Spleen (tissue), 11 donors: Measurements from ENCODE around the gene TPM2. TPM values are rescaled to one million over a fixed set of nuclear protein-coding genes. Genes with fewer than 3 reads are reported as not detected.
A peak's percentile ranks its signal among the peaks of the same experiment; 100 is the strongest.

Experiments used
- DNase-seq: peaks from one replicate; pipeline ENCODE4 v3.0.0-alpha.2; 2020
- H3K27ac ChIP-seq, 8 donors: fragments of 200-600 bp; sonication (generic) in 7 of 8; 1 replicate in 4 of 8; 2 replicates in 4 of 8; pipeline versions ENCODE4 v1.5.0 to v1.8.0; 2016 to 2021; ENCODE audit warnings: inconsistent platforms in 4 of 8, mild to moderate bottlenecking in 4 of 8, moderate library complexity in 1 of 8
- H3K27me3 ChIP-seq, 7 donors: fragments of 200-600 bp; sonication (generic) in 6 of 7; replicated peaks in 1 of 7; 1 replicate in 4 of 7; 2 replicates in 3 of 7; pipeline versions ENCODE4 v1.5.0 to v1.8.0; 2016 to 2021; ENCODE audit warnings: inconsistent platforms in 3 of 7, mild to moderate bottlenecking in 1 of 7
- H3K36me3 ChIP-seq, 6 donors: fragments of 200-600 bp; sonication (generic) in 5 of 6; 1 replicate in 4 of 6; 2 replicates in 2 of 6; pipeline versions ENCODE4 v1.5.0 to v1.8.0; 2016 to 2021; ENCODE audit warnings: inconsistent platforms in 2 of 6
- H3K4me1 ChIP-seq, 6 donors: fragments of 200-600 bp; sonication (generic) in 5 of 6; 1 replicate in 3 of 6; 2 replicates in 3 of 6; pipeline versions ENCODE4 v1.5.0 to v1.8.0; 2016 to 2021; ENCODE audit warnings: inconsistent platforms in 3 of 6
- H3K4me3 ChIP-seq, 8 donors: fragments of 200-600 bp; sonication (generic) in 7 of 8; 1 replicate in 4 of 8; 2 replicates in 4 of 8; pipeline versions ENCODE4 v1.5.0 to v1.8.0; 2016 to 2021; ENCODE audit warnings: inconsistent platforms in 4 of 8, mild to moderate bottlenecking in 4 of 8, moderate library complexity in 2 of 8
- H3K9me3 ChIP-seq, 8 donors: fragments of 200-600 bp; sonication (generic) in 7 of 8; 1 replicate in 4 of 8; 2 replicates in 4 of 8; pipeline versions ENCODE4 v1.5.0 to v1.8.0; 2016 to 2021; ENCODE audit warnings: inconsistent platforms in 4 of 8
- CTCF ChIP-seq, 11 experiments: fragments of 200-600 bp in 7 of 11; fragments of 450-650 bp in 4 of 11; sonication (generic) in 4 of 11; IDR thresholded peaks in 8 of 11; conservative IDR thresholded peaks in 3 of 11; 1 replicate in 7 of 11; 2 replicates in 4 of 11; pipeline versions ENCODE4 v1.4.0 to v1.8.0; 2016 to 2021; ENCODE audit warnings: antibody characterized with exemption in 11 of 11, inconsistent platforms in 4 of 11, mild to moderate bottlenecking in 1 of 11
- POLR2A ChIP-seq, 3 donors: fragments of 450-650 bp; IDR thresholded peaks; one replicate each; pipeline ENCODE4 v1.5.1; 2017; ENCODE audit warnings: antibody characterized with exemption in 3 of 3, mild to moderate bottlenecking in 1 of 3
- POLR2AphosphoS5 ChIP-seq, 3 donors: sonication (generic); formaldehyde crosslinking; IDR thresholded peaks; one replicate each; pipeline ENCODE4 v1.5.1; 2017; ENCODE audit warnings: antibody characterized with exemption in 3 of 3
- WGBS, 5 donors: extraction: QIAGEN DNeasy Blood & Tissue Kit in 3 of 5; methylation state at CpG; one replicate each; pipeline versions ENCODE4 v1.1.5 to v1.1.7; 2013 to 2018; 5-methylcytosine and 5-hydroxymethylcytosine counted together
- intact Hi-C: fragments of 100-400 bp; cut with DNase I; formaldehyde crosslinking; loops from one replicate; pipeline ENCODE4 v1.15.0; 2023; ENCODE audit warnings: low total_unique reads
- polyA plus RNA-seq, 3 donors: library from polyadenylated mRNA; stranded (reverse); fragments of 200-250 nt; gene quantifications; one replicate each; pipeline ENCODE4 v1.2.1, GENCODE V29; 2013
- total RNA-seq, 7 donors: library from RNA; depleted of rRNA in 3 of 7; stranded (reverse); fragments of >200 nt in 3 of 7; fragmentation: NEBNext Ultra II Directional in 4 of 7; extraction: Animal tissue kit (Norgen Biotek cat#: 25700) in 4 of 7; gene quantifications; one replicate each; pipeline versions ENCODE4 v1.1.0 to v1.2.1, GENCODE V29; 2016 to 2021
- donor health status: healthy with polysubstance abuse.
- donor health status: DM: no; HTN: no; CAD: no; lungs with moderate emphysema.
- donor health status: DM: no; HTN: no; CAD: no.
- donor health status: Bipolar disorder and iron deficiency.
- donor health status: healthy.
- donor health status: DM: no; HTN: no; CAD: no.
- donor health status: DM: yes; HTN: yes; CAD: no.

Gene TPM2
- total and polyA plus RNA-seq, 10 donors, result 43.1 to 237 (median 119) TPM

GRCh38 chr9:35729700-35730485, 40.2 kb upstream of the TPM2 start:
- peak overlapping the region; percentile 14 to 90 (median 73) for H3K4me3 ChIP-seq
- TF ChIP-seq CTCF (IDR thresholded peaks at IDR 0.05 in 8 of 11, conservative IDR thresholded peaks at IDR 0.05 in 3 of 11) (peak in 10 of 11 experiments; percentile 18 to 80 (median 55)), POLR2AphosphoS5 (IDR thresholded peaks at IDR 0.05) (peak; percentile 42 to 65 (median 61)), POLR2A (IDR thresholded peaks at IDR 0.05) (no peak)
- DNase-seq, result peak; percentile 92
- H3K4me1 ChIP-seq, result peaks cover 58 to 92% (median 79%) of the 10 kb centered on the region in 6 donors
- H3K36me3 ChIP-seq, result peaks cover 0 to 44% (median 17%) of the 10 kb centered on the region in 6 donors
- peak overlapping the region in 7 of 8 donors; percentile 97 to 100 (median 98) for H3K27ac ChIP-seq
- 2 to 12% (median 7%) methylated on average over 6 of the region's 6 CpGs for WGBS, 5 donors
- intact Hi-C loops, result loop anchor here (5.0 to 10.0 kb wide), 2 partner anchors 73 to 125 kb away; partner anchors contain the start of genes CCDC107, RMRP and TESK1
- no peaks in the 10 kb centered on the region for H3K27me3 ChIP-seq
- H3K9me3 ChIP-seq, result no peaks in the 10 kb centered on the region

- 31 to 53% (median 48%) methylated on average over 3 of the region's 3 CpGs for WGBS, 5 donors
- Histone ChIP-seq H3K27me3 (no peaks in the 10 kb centered on the region), H3K4me1 (peaks cover 58 to 86% (median 76%) of the 10 kb centered on the region in 6 donors), H3K36me3 (peaks cover 0 to 44% (median 23%) of the 10 kb centered on the region in 6 donors), H3K4me3 (peak overlapping the region in 7 of 8 donors; percentile 23 to 90 (median 71)), H3K27ac (peak overlapping the region; percentile 28 to 100 (median 98)), H3K9me3 (no peaks in the 10 kb centered on the region)
- TF ChIP-seq POLR2AphosphoS5 (IDR thresholded peaks at IDR 0.05) (no peak), CTCF (IDR thresholded peaks at IDR 0.05 in 8 of 11, conservative IDR thresholded peaks at IDR 0.05 in 3 of 11) (no peak), POLR2A (IDR thresholded peaks at IDR 0.05) (no peak)
- DNase-seq, result no peak
- intact Hi-C loops, result no loop called here
Measured at GRCh38 chr9:35729101-35729500, 39.4 kb upstream of the TPM2 start.

- intact Hi-C loops, result no loop called here
- peaks cover 0 to 50% (median 31%) of the 10 kb centered on the region in 6 donors for H3K36me3 ChIP-seq
- peak overlapping the region; percentile 49 to 100 (median 98) for H3K27ac ChIP-seq
Measured at GRCh38 chr9:35728041-35728971, 38.6 kb upstream of the TPM2 start.

More at GRCh38 chr9:35728041-35728971, 38.6 kb upstream of the TPM2 start:
- H3K9me3 ChIP-seq, result no peaks in the 10 kb centered on the region
- TF ChIP-seq POLR2AphosphoS5 (IDR thresholded peaks at IDR 0.05), result peak in 2 of 3 donors; percentile 76 to 81
- TF ChIP-seq POLR2A (IDR thresholded peaks at IDR 0.05), result peak in 1 of 3 donors; percentile 41
- TF ChIP-seq CTCF (IDR thresholded peaks at IDR 0.05 in 8 of 11, conservative IDR thresholded peaks at IDR 0.05 in 3 of 11), result no peak
- H3K4me3 ChIP-seq, result peak overlapping the region; percentile 5 to 90 (median 68)
- H3K27me3 ChIP-seq, result no peaks in the 10 kb centered on the region
- DNase-seq, result peak; percentile 91
- peaks cover 54 to 78% (median 70%) of the 10 kb centered on the region in 6 donors for H3K4me1 ChIP-seq
- WGBS, 5 donors, result 2 to 5% (median 3%) methylated on average over 10 of the region's 10 CpGs
